ENCODE data around the gene RHCE. TPM values are rescaled to one million over a fixed set of nuclear protein-coding genes. Genes with fewer than 3 reads are reported as not detected.

RHCE gene
- total and polyA plus RNA-seq, 8 donors = 0.23 to 0.90 (median 0.49) TPM

DNA sequence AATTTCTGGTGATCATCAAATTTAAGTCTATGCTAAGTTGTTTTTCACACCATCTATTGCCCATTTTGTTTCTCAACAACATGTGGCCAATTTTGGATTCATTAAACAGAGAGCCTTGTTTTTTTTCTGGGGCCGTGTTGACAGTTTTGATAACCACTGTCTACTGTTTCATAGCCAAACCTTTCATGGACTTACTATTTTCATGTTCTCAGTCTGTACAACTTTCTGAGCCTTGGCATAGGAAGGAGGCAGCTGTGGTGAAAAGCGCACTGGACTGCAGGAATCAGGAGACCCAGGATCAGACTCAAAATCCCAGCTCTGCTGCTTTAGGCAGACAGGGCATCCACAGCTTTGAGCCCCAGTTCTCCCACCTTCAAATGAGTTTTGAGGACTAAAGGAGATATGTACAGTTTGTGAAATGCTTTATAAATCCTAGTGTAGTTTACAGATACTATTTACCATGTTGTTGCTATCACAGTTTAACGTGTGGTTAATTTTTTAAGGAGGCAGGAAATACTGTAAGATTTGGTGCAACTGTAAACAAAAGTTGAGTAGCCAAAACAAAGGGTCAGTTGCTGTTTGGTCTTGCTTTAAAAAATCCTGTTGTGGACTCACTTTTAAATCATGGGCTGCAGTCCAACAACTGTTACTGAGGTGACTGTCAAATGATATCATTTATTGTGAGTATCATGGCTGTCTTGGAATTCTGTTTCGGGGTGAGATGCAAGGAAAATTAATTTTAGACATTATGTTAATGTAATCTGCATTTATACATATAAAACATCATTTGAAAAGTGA, 13.0 kb upstream of the RHCE start:
- no peaks in the 10 kb centered on the region for H3K36me3 ChIP-seq
- ATAC-seq (no peak), DNase-seq (no peak), FAIRE-seq (no peak)
- no peaks in the 10 kb centered on the region for H3K9me3 ChIP-seq
- 12 to 15% methylated on average over 4 of the region's 4 CpGs for WGBS, 2 donors
- peaks cover 8 to 53% (median 27%) of the 10 kb centered on the region in 3 donors for H3K4me1 ChIP-seq
- H3K27me3 ChIP-seq = no peaks in the 10 kb centered on the region
- TF ChIP-seq, protein P1, sequence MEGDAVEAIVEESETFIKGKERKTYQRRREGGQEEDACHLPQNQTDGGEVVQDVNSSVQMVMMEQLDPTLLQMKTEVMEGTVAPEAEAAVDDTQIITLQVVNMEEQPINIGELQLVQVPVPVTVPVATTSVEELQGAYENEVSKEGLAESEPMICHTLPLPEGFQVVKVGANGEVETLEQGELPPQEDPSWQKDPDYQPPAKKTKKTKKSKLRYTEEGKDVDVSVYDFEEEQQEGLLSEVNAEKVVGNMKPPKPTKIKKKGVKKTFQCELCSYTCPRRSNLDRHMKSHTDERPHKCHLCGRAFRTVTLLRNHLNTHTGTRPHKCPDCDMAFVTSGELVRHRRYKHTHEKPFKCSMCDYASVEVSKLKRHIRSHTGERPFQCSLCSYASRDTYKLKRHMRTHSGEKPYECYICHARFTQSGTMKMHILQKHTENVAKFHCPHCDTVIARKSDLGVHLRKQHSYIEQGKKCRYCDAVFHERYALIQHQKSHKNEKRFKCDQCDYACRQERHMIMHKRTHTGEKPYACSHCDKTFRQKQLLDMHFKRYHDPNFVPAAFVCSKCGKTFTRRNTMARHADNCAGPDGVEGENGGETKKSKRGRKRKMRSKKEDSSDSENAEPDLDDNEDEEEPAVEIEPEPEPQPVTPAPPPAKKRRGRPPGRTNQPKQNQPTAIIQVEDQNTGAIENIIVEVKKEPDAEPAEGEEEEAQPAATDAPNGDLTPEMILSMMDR (IDR thresholded peaks at IDR 0.05) = no peak
- peak overlapping the region in 2 of 4 donors; percentile 53 to 94 for H3K27ac ChIP-seq
- H3K4me3 ChIP-seq = no peak overlapping the region
- intact Hi-C loops (cut with DNase I) = no loop called here

DNA sequence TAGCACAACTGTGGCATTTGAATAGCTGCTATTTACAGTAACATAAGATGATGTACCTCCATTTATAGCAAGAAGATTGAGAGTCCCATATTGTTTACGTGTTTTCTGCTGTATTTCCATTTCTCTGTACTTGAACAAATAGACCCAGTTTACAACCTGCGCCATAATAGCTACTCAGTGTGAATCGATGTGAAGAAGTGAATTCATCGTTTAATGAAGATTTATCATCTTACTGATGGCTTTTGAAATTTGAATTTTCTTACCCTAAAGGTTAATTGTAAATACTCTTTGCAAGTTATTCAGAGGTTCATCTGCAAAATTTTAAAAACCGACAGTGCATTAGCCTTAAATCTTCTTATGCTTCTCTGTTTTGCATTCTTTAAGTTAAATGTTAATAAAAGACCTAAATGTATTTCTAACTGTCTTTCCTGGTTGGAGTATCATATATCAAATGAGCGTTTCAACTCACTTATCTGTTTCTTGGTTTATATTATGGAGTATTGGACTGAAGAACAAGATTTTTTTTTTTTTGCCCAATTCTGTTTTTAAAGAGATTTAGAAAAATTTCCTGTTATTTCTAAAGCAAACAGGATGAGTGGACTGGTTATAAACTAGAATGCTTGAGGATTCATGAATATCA, 12.2 kb upstream of the RHCE start:
- Histone ChIP-seq H3K4me1 (peaks cover 8 to 53% (median 27%) of the 10 kb centered on the region in 3 donors), H3K4me3 (peak overlapping the region in 2 of 4 donors; percentile 86 to 93), H3K9me3 (no peaks in the 10 kb centered on the region), H3K27me3 (no peaks in the 10 kb centered on the region), H3K27ac (peak overlapping the region in 2 of 4 donors; percentile 53 to 94), H3K36me3 (no peaks in the 10 kb centered on the region)
- TF ChIP-seq, protein P1 (IDR thresholded peaks at IDR 0.05) = no peak
- ATAC-seq = no peak
- WGBS, 2 donors = 35 to 36% methylated on average over 6 of the region's 6 CpGs
- FAIRE-seq = no peak
- intact Hi-C loops (cut with DNase I) = no loop called here
- no peak for DNase-seq

DNA sequence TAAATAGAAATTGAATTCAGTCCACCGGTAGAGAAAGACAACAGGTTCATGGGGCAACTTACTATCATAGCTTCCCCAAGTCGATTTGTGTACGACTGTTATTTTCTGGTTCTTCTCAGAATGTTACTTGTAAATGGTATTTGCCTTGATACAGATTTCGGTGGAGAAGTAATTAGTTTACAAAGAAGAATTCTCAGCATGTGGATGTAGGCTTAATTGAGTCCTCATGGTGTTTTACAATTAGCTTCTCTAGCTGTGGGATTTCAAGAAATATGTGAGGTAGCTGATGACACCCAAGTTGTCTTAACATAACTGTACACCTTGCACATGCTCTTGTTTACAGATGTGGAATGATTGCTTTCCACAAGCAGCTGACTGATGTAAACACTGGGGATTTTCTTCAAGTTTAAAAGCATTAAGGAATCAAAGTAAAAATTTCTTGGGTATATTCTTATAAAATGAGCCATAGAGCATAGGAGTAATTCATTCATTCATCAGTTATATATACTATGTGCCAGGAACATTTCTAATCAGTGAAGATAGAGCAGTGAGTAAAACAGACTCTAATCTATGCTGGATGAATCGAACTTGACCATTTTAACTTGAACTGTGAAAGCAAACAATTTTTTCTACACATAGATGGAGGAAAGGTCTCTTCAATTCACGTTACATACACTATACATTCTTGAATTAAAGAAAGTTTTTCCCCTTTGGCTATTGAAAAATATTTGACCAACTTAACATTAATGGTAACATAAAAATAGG, 11.5 kb upstream of the RHCE start:
- 6% methylated on average over 6 of the region's 6 CpGs for WGBS, 2 donors

DNA sequence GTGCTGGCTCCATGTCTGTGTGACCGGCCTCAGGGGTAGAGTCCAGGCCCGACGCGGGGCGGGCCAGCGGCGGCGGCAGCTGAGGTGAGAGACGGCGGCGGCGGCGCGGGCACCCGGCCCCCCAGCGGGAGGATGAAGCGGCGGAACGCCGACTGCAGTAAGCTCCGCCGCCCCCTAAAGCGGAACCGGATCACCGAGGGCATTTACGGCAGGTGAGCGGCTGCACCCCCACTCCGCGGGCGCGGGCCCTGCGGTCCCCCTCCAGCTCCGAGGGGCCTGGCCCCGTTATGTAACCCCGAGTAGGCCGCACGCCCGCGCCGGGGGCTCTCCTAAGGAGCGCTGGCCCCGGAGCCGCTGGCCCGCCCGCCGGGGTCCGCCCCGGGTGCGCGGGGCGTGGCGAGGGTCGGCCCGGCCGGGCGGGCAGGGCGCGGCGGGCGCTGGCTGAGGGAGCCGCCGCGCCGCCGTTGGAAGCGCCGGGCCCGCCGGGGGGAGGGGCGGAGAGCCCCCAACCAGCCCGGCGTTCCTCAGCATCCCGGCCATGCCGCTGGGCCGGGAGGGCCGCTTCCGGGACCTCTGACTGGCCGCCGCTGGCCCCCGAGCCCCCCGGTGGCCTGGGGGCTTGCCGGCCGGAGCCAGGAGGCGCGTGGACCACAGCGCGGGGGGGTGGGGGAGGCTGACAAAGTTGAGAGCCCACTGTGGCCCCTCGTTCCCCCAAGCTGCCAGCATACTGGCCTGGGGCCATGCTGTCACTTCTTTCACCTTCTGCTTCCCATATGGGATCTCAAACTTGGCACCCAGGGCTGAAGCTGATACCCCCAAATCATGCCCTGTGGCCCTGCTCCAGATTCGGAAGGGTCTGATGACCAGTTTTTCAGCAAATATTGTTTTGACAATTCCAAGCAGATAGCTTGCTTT, 10.6 kb upstream of the RHCE start:
- intact Hi-C loops (cut with DNase I) = no loop called here
- H3K27ac ChIP-seq = peak overlapping the region; percentile 88 to 94 (median 92)
- TF ChIP-seq, protein P1 (IDR thresholded peaks at IDR 0.05) = no peak
- H3K9me3 ChIP-seq = no peaks in the 10 kb centered on the region
- H3K4me1 ChIP-seq = peaks cover 1 to 47% (median 22%) of the 10 kb centered on the region in 3 donors
- H3K4me3 ChIP-seq = peak overlapping the region; percentile 69 to 95 (median 90)
- 0 to 1% methylated on average over 38 to 89 of the region's 89 CpGs for WGBS, 2 donors
- no peaks in the 10 kb centered on the region for H3K36me3 ChIP-seq
- FAIRE-seq (no peak), DNase-seq (peak in 5 of 6 donors; percentile 30 to 67 (median 51)), ATAC-seq (peak; percentile 3 to 29 (median 12))
- H3K27me3 ChIP-seq = no peaks in the 10 kb centered on the region

More for the DNA sequence above, 11.5 kb upstream of the RHCE start:
- ATAC-seq = no peak
- FAIRE-seq = no peak
- Histone ChIP-seq H3K4me1 (peaks cover 8 to 53% (median 27%) of the 10 kb centered on the region in 3 donors), H3K9me3 (no peaks in the 10 kb centered on the region), H3K27ac (peak overlapping the region in 3 of 4 donors; percentile 88 to 94 (median 92)), H3K27me3 (no peaks in the 10 kb centered on the region), H3K36me3 (no peaks in the 10 kb centered on the region), H3K4me3 (peak overlapping the region; percentile 69 to 95 (median 90))
- TF ChIP-seq, protein P1 (IDR thresholded peaks at IDR 0.05) = no peak
- intact Hi-C loops (cut with DNase I) = no loop called here
- DNase-seq = no peak

Measured in pancreas (tissue), 10 donors.